Mucosa of stomach (tissue), 1 donor: ENCODE results near the gene OR12D2.
"Not testable (repeated sequence)": the region's sequence is repeated elsewhere in the genome, so short reads cannot be mapped to it uniquely, and the experiment has no call there.

Experiments used
- H3K27me3 ChIP-seq: one replicate; pipeline ENCODE4 v1.7.0; 2013; ENCODE audit warnings: mild to moderate bottlenecking, low read length; ENCODE audit not compliant: control insufficient read depth, insufficient read depth
- H3K36me3 ChIP-seq: one replicate; pipeline ENCODE4 v1.7.0; 2013; ENCODE audit warnings: low read length; ENCODE audit not compliant: control insufficient read depth, insufficient read depth
- H3K4me1 ChIP-seq: one replicate; pipeline ENCODE4 v1.7.0; 2013; ENCODE audit warnings: mild to moderate bottlenecking, low read length; ENCODE audit not compliant: control insufficient read depth, insufficient read depth
- H3K4me3 ChIP-seq: one replicate; pipeline ENCODE4 v1.7.0; 2013; ENCODE audit warnings: low read length
- H3K9ac ChIP-seq: one replicate; pipeline ENCODE4 v1.7.0; 2013; ENCODE audit warnings: mild to moderate bottlenecking, low read length, moderate library complexity
- H3K9me3 ChIP-seq: one replicate; pipeline ENCODE4 v1.7.0; 2013; ENCODE audit warnings: mild to moderate bottlenecking, low read length, moderate library complexity; ENCODE audit not compliant: control insufficient read depth
- donor health status: Pancreatic carcinoma.

Gene OR12D2

DNA sequence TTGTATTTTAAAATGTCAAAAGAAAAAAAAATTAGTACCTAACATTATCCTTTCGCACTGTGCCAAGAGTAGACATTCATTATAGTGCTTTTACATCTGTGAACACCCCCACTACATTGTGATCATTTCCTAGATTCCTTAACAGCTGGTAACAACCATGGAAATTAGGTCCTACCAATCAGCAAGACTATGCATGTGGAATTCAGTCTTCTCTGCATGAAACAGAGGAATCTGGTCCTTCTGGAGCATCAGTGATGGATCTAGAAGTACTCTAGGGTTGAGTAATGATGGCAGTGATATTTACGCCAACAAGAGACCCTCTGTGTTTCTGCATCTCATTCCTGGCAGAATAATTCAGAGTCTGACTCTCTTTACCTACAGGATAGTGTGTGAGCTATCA is 28.7 kb downstream of the OR12D2 start:
- H3K4me3 ChIP-seq, result no peak overlapping the region
- no peaks in the 10 kb centered on the region for H3K4me1 ChIP-seq
- H3K9ac ChIP-seq, result no peak overlapping the region
- H3K27me3 ChIP-seq, result no peaks in the 10 kb centered on the region
- H3K36me3 ChIP-seq, result no peaks in the 10 kb centered on the region
- no peaks in the 10 kb centered on the region for H3K9me3 ChIP-seq

DNA sequence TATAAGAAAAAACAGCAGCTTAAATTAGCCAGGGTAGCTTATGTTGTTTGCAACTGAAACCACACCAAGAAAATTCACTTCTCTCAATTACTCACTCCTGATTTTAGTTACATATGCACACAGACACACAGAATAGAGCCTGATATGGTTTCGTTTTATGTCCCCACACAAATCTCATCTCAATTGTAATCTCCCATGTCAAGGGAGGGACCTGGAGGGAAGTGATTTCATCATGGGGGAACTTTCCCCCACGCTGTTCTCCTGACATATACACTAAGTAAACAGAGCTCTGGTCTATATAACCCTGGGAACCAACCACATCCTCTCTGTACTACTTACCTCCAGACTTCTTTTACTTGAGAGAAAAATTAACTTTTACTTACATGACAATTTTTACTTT is 29.1 kb downstream of the OR12D2 start:
- Histone ChIP-seq H3K4me3 (no peak overlapping the region), H3K4me1 (no peaks in the 10 kb centered on the region), H3K9ac (no peak overlapping the region), H3K9me3 (no peaks in the 10 kb centered on the region), H3K27me3 (no peaks in the 10 kb centered on the region), H3K36me3 (no peaks in the 10 kb centered on the region)

- Histone ChIP-seq H3K4me1 (no peaks in the 10 kb centered on the region), H3K36me3 (no peaks in the 10 kb centered on the region), H3K4me3 (no peak overlapping the region), H3K27me3 (no peaks in the 10 kb centered on the region), H3K9me3 (no peaks in the 10 kb centered on the region), H3K9ac (no peak overlapping the region)
Observed at GRCh38 chr6:29425075-29425474, 29.6 kb downstream of the OR12D2 start.

DNA sequence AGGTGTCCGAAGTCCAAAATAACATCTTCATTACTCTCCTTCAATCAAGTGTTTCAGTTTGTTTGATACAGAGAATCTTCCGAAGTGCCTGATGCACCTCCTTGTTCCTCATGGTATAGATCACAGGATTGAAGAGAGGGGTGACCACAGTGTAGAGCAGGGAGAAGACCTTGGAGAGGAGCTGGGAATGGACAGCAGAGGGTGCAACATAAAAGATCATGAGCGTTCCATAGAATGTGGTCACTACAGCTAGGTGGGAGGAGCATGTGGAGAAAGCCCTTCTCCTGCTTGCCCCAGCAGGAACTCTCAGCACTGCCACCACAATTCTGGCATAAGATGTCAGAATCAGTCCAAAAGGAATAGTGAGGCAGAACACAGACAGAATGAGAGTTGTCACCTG is 31.2 kb downstream of the OR12D2 start:
- H3K4me3 ChIP-seq, result no peak overlapping the region
- H3K9me3 ChIP-seq, result no peaks in the 10 kb centered on the region
- no peak overlapping the region for H3K9ac ChIP-seq
- H3K4me1 ChIP-seq, result no peaks in the 10 kb centered on the region
- no peaks in the 10 kb centered on the region for H3K36me3 ChIP-seq
- no peaks in the 10 kb centered on the region for H3K27me3 ChIP-seq

DNA sequence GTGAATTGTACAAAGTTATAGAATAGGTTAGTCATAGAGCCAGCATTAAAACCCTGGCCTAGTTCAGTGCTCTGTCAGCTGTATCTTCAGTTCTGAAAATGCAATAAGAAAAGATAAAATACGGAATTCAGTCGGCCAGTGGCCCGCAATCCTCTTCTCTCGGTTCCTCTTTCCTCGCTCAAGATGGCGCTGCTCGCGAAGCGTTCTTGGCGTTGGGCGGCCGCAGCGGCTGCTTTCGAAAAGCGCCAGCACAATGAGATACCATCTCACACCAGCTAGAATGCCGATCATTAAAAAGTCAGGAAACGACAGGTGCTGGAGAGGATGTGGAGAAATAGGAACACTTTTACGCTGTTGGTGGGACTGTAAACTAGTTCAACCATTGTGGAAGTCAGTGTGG is 41.3 kb downstream of the OR12D2 start:
- H3K9ac ChIP-seq, H3K4me3 ChIP-seq, H3K27me3 ChIP-seq, H3K9me3 ChIP-seq, H3K36me3 ChIP-seq, H3K4me1 ChIP-seq: not testable (repeated sequence)

DNA sequence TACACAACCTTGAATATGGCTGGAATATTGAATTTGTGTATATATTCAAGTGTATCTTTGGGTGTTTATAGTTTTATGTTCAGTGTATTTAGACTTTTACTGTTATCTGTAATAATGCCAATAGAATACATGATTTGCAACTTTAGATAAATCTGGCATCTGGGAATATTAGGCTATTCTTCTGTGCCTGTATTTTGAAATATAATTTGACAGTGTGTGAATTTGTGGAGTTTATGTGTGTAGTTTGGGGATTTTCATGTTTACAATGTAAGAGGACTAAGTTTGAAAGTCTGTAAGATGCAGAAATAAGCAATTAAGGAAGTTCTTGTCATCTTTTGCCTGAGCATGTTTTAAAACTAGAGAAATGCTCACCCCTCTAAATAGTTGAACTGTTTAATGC is 43.6 kb downstream of the OR12D2 start, which contains the start of gene OR10C1:
Gene OR10C1 (plus strand): TSS at position 301 of the 400 bp plus-strand sequence. CDS start 710 bp downstream, outside the sequence.
- Histone ChIP-seq H3K27me3 (no peaks in the 10 kb centered on the region), H3K36me3 (no peaks in the 10 kb centered on the region), H3K4me1 (no peaks in the 10 kb centered on the region), H3K9ac (no peak within 1 kb of the TSS), H3K9me3 (no peaks in the 10 kb centered on the region), H3K4me3 (no peak within 1 kb of the TSS)

DNA sequence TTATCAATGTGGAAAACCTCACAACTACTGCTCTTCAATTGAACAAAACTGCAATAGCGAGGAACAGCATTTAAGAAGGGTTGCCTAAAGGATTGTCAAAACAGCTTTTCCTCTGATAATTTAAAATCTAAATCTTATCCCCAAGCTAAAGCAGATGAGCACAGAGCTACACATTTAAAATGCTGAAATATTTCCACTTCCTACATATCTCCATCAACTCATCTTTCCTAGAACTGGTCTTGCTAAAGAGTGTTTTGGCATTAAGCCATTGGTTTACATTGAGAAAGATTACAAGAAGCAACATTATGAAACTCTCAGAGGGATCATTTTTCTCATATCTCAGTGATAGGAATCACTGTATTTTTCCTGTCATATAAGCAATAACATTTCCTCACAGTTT is 47.3 kb downstream of the OR12D2 start:
- H3K4me3 ChIP-seq, result no peak overlapping the region
- H3K9ac ChIP-seq, result no peak overlapping the region
- H3K36me3 ChIP-seq, result no peaks in the 10 kb centered on the region
- H3K27me3 ChIP-seq, result no peaks in the 10 kb centered on the region
- H3K4me1 ChIP-seq, result no peaks in the 10 kb centered on the region
- no peaks in the 10 kb centered on the region for H3K9me3 ChIP-seq

- not testable (repeated sequence) for H3K9me3 ChIP-seq, H3K27me3 ChIP-seq, H3K4me1 ChIP-seq, H3K9ac ChIP-seq, H3K4me3 ChIP-seq, H3K36me3 ChIP-seq
Observed at GRCh38 chr6:29444031-29444430, 48.6 kb downstream of the OR12D2 start.
